GM19099 (cell line): ENCODE results near the gene MYOCOS.

ENCODE experiments used
- POLR2A ChIP-seq: IDR thresholded peaks from 3 replicates; pipeline ENCODE4 v1.6.1; 2011; ENCODE audit warnings: low read depth; ENCODE audit not compliant: insufficient read length; ENCODE audit errors: extremely low read depth

MYOCOS gene

DNA sequence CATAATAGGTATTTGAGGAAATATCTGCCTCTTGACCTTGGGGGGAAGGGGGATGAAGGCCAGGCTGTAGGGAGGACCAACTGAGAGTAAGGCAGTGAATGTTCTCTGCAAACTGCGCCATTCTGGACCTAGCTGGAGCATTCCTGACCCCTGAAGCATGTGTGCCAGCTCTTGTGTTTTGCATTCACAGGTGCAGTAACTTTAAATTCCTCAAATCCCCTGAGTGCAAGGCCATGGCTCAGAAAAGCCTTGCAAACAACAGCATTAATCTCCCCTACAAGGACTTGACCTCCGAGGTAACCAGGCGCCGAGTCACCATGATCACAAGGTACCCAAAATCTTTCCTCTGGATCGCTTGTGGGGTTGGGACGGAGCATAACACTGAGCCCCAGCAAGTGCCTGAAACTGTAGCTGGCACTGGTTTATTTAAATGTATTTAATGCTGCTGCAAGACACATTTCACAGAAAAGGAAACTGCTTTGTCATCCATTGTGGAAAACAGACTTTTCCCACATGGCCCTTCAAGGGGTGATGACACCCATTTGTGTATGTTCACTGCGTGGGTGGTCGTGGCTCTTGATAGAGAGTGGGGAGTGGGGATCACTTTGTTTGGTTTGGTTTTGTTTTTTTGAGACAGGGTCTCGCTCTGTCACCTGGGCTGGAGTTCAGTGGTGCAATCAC is 1.7 kb downstream of the MYOCOS start:
- no peak for TF ChIP-seq POLR2A

DNA sequence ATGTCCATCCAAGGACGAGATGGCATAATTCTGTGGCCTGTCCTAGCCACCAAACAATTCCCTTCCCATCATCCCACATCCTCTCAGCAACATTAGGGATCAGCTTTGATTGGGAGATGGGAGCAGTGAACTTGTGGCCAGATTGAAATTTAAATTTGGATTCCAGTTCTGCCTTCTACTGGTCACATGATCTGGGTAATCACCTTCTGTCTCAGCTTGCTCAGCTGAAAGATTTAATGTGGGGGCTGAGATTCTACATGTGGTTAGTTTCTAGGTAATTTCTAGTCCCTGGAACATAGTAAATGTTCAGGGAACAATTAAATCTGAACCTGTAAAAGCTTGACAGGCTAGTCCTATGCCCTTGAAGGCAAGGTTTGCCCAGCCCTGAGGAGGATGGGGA is 3.2 kb downstream of the MYOCOS start:
- TF ChIP-seq POLR2A = no peak

- no peak for TF ChIP-seq POLR2A
Observed at GRCh38 chr1:171627020-171627419, 5.0 kb downstream of the MYOCOS start.

GRCh38 chr1:171628225-171628624 is 6.2 kb downstream of the MYOCOS start:
- no peak for TF ChIP-seq POLR2A

- no peak for TF ChIP-seq POLR2A
Observed at GRCh38 chr1:171635661-171636060, 13.6 kb downstream of the MYOCOS start.

DNA sequence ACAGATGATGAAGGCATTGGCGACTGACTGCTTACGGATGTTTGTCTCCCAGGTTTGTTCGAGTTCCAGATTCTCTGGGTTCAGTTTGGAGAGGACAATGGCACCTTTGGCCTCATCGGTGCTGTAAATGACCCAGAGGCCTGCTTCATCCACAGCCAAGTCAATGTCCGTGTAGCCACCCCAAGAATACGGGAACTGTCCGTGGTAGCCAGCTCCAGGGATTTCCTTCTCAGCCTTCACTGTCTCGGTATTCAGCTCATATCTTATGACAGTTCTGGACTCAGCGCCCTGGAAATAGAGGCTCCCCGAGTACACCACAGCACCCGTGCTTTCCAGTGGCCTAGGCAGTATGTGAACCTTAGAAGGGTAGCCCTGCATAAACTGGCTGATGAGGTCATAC is 14.1 kb downstream of the MYOCOS start:
- no peak for TF ChIP-seq POLR2A

DNA sequence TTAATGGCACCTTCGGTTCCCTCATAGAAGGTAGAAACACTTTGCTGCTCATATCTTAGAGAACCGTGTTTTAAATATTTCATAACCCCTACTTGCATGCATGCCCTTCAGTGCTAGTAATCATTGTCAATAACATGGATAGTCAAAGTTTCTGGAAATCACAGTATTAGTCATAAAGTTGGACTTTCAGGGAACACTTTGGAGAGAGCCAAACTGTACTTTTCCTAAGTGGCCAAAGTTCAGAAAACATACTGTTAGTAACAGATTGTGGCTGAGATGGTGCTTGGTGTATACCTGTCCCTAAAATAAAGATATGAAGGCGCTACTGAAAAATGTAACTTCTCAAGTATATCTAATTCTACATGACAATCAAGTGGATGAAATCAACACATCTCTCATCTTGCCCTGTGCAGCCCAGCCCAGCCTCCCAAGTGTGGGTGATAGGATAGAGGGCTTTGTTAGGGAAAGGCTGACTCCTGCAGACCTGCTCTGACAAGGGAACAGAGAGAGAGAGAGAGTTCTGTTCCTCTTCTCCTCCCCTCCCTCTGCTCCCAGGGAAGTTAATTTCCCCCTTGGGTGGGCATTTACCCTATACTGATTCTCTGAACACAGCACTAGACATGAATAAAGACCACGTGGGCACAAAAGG is 16.0 kb downstream of the MYOCOS start:
- no peak for TF ChIP-seq POLR2A

DNA sequence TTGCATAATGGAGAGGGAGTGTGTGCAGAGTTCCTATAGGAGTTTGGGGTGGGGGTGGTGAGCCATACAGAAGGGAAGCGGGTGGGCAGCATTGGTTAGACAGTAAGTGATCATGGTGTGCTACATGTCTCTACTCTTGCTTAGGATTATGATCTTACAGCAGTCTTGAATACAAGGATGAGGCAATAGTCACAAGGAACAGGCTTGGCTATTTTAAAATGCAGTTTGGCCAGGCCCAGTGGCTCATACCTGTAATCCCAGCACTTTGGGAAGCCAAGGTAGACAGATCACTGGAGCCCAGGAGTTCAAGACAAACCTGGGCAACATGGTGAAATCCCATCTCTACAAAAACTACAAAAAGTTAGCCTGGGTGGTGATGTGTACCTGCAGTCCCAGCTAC is 18.2 kb downstream of the MYOCOS start:
- TF ChIP-seq POLR2A = no peak

GRCh38 chr1:171641076-171641864 is 19.2 kb downstream of the MYOCOS start:
- no peak for TF ChIP-seq POLR2A

GRCh38 chr1:171642197-171642596 is 20.2 kb downstream of the MYOCOS start:
- no peak for TF ChIP-seq POLR2A

DNA sequence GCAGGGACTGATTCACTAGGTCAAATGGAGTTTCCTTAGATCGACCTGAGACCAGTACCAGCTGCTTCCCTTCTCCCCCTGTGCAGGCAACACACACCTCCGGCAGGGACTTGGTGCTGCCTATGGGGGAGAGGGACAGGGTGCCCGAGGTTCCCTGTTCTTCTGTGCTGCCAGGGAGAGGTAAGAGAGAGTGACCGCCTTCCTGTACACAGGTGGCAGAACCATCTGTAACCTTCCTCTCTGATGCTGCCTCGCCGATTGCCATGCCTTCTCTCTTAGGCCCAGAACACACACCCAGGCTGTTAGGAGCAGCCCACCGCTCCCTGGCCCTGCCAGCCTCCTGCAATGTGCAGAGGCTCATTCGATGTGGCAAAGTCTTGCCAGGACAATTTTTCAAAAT is 21.1 kb downstream of the MYOCOS start:
- TF ChIP-seq POLR2A = no peak

DNA sequence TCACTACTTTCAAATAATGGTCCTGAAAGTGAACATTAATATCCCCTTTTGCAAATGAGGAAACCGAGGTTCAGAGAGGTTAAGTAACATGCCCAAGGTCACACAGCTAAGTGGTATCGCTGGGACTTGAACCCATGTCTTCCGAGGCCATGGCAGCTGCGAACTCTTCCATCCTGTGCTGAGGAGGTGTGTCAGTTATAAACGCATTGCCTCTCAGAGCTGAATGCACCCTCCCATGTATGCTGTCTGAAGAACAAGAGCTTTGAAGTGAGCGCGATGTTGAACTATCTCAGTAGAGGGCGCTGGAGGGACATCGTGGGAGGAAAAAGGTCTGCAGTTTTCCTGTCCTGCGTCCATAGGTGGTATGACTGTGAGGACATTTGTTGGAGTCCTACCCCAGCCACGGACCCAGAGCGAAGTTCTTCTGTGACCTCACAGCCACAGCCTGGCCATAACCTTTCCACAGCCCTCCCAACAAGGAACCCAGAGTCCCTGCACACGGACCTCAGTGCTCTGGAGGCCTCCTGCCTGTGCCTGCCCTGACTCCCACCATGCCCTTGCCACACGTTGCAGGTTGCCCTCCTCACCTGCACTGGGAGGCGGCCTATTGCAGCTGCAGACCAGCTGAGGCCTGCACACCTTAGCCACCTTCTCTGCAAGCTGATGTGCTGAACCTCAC is 22.9 kb downstream of the MYOCOS start:
- no peak for TF ChIP-seq POLR2A

GRCh38 chr1:171645553-171646248 is 23.7 kb downstream of the MYOCOS start:
- no peak for TF ChIP-seq POLR2A

GRCh38 chr1:171646249-171646560 is 24.2 kb downstream of the MYOCOS start:
- no peak for TF ChIP-seq POLR2A
